CMK (cell line): ENCODE measurements around the gene HAPLN2.
A peak's percentile ranks its signal among the peaks of the same experiment; 100 is the strongest.

Experiments used
- DNase-seq: peaks from one replicate; pipeline ENCODE4 v3.0.0-alpha.2; 2010; ENCODE audit warnings: low read depth

HAPLN2 gene

DNA sequence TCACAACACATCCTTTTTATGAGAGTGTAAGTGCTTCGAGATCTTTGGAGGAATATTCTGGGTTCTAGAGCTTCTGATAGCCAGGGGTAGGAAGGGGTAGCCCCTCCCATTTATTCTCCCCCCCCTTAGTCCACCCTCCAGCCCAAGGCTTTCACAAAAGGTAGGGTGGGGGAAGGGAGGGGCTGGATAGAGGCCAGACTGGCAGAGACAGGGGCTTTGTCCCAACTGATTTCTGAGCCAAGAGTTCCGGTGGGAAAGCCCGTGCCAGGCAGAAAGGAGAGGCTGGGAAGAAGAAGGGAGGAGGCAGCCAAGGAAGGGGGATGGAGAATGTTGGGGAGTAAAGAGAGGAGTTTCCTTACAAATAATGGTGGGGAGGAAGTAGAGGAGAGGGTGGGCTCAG lies 25.8 kb downstream of the HAPLN2 start:
- no peak for DNase-seq

DNA sequence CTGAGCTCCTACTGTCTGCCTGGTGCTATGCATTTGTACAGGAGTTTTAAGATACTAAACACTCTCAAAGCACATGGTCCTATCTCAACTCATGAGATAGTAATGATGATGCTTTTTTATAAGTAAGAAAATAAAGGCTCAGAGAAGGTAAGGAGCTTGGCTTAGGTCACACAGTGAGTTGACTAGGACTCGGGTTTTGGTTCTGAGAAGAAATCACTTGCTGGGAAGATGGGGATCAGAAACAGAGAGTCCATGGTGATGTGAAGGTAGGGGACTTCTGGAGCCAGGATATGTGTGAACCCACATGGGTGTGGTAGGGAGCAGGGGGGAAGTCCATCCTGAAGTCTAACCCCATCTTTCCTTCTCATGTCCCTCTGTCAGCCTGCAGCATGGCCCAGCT lies 26.5 kb downstream of the HAPLN2 start:
- DNase-seq, result no peak

DNA sequence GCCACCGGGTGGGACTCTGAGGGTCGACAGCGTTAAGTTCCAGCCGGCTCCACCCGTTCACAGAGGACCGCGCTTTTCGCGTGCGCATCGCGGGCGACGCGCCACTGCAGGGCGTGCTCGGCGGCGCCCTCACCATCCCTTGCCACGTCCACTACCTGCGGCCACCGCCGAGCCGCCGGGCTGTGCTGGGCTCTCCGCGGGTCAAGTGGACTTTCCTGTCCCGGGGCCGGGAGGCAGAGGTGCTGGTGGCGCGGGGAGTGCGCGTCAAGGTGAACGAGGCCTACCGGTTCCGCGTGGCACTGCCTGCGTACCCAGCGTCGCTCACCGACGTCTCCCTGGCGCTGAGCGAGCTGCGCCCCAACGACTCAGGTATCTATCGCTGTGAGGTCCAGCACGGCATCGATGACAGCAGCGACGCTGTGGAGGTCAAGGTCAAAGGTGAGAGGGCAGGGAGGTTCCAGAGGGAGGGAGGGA lies 27.6 kb downstream of the HAPLN2 start:
- no peak for DNase-seq

DNA sequence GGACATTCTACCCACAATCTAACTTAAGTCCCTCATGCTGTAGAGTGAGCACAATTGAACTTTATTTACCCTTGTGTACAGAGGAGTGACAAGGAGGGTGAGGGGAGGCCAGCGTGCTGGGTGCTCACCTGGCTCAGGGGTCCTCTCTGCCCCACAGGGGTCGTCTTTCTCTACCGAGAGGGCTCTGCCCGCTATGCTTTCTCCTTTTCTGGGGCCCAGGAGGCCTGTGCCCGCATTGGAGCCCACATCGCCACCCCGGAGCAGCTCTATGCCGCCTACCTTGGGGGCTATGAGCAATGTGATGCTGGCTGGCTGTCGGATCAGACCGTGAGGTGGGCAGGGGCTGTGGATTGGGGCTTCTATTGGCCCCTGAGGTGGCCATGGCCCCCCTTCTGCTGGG lies 28.1 kb downstream of the HAPLN2 start:
- DNase-seq, result no peak

DNA sequence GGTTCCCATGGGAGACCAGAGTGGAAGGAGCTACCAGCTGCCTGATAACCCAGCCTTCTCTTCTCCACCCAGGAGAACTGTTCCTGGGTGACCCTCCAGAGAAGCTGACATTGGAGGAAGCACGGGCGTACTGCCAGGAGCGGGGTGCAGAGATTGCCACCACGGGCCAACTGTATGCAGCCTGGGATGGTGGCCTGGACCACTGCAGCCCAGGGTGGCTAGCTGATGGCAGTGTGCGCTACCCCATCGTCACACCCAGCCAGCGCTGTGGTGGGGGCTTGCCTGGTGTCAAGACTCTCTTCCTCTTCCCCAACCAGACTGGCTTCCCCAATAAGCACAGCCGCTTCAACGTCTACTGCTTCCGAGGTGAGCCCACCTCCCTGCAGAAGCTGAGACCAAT lies 29.3 kb downstream of the HAPLN2 start:
- DNase-seq, result no peak

DNA sequence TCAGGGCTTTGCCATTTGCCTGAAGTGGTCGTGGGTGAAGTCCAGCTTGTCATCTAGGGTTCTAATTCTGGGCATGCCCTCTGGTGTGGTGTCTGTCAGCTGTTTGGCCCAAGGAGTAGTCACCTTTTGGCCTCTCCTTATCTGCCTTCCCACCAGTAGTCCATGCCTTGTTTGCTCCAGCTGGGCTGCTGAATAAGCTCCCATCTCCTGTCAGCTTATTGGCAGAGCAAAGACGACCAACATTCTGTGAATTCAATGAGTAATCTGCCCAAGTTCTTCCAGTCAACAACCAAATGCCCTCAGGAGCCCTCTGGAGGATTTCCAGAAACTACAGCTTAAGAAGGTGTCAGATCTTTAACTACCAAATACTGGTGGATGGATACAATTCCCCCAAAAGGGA lies 29.7 kb downstream of the HAPLN2 start:
- no peak for DNase-seq

DNA sequence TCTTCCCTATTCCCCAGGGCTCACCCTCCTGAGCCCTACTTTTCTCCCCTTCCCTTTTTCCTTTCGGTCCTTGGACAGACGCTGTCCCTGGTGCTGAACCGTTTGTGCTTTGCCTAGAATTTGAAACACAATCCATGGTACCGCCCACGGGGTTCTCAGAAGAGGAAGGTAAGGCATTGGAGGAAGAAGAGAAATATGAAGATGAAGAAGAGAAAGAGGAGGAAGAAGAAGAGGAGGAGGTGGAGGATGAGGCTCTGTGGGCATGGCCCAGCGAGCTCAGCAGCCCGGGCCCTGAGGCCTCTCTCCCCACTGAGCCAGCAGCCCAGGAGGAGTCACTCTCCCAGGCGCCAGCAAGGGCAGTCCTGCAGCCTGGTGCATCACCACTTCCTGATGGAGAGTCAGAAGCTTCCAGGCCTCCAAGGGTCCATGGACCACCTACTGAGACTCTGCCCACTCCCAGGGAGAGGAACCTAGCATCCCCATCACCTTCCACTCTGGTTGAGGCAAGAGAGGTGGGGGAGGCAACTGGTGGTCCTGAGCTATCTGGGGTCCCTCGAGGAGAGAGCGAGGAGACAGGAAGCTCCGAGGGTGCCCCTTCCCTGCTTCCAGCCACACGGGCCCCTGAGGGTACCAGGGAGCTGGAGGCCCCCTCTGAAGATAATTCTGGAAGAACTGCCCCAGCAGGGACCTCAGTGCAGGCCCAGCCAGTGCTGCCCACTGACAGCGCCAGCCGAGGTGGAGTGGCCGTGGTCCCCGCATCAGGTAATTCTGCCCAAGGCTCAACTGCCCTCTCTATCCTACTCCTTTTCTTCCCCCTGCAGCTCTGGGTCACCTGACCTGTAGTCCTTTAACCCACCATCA lies 33.1 kb downstream of the HAPLN2 start:
- DNase-seq, result no peak

DNA sequence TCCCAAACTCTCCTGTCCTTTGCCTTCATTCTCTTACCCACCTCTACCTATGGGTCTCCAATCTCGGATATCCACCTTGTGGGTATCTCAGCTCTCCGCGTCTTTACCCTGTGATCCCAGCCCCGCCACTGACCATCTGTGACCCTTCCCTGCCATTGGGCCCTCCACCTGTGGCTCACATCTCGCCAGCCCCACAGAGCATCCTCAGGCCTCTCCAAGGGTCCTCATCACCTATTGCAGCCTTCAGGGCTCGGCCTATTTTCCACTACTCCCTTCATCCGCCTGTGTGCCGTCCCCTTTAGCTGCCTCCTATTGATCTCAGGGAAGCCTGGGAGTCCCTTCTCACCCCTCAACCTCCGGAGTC lies 33.8 kb downstream of the HAPLN2 start:
- DNase-seq, result no peak

DNA sequence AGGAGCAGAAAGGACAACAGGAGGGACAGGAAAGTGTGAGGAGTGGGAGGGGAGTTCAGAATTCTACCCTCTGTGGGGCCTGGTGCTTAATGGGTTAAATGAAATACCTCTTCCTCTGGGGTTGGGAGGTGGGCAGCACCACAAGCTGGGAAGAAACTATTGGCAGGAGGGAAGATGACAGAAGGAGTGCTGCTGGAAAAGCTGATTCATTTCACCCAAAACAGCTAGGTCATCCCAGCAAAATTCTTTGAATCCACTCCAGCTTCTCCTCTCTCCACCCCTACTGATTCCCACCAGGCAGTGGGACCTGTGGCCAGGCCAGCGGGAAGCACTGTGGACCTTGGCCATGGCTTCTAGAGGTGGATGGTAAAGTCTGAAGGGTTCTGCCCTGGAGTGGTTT lies 35.5 kb downstream of the HAPLN2 start:
- no peak for DNase-seq

DNA sequence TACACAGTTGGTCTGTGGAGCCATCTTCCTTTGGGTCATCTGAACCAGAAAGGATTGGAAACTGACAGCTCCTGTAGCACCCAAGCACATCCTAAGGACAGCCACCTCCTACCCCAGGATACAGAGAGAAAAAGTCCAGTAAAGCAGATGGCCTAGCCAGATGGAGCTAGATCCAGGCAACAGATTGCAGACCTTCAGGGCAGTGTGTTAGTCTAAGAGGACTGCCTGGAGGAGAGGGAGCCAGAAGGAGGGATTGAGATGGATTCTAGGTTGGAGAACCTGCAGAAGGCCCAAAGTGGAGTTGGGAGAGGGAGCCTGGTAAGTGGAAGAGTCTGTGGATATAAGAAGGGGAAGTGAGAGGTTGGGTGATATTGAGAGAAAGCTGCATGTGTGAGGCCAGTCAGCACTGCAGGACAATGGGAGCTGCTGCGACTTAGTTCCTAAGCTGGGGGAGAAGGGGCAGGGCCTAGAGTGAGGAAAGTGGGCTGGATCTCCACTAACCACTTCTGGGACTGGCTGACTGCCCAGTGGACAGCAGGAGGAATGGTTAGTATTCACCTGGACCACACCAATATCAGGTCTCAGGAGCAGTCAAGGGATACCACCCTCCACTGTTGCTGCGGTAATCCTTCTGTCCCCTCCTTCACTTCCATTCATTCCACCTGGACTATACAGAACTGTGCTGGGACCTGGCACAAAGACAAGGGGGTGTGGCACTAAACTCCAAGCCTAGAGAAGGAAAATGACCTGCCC lies 36.1 kb downstream of the HAPLN2 start:
- no peak for DNase-seq

DNA sequence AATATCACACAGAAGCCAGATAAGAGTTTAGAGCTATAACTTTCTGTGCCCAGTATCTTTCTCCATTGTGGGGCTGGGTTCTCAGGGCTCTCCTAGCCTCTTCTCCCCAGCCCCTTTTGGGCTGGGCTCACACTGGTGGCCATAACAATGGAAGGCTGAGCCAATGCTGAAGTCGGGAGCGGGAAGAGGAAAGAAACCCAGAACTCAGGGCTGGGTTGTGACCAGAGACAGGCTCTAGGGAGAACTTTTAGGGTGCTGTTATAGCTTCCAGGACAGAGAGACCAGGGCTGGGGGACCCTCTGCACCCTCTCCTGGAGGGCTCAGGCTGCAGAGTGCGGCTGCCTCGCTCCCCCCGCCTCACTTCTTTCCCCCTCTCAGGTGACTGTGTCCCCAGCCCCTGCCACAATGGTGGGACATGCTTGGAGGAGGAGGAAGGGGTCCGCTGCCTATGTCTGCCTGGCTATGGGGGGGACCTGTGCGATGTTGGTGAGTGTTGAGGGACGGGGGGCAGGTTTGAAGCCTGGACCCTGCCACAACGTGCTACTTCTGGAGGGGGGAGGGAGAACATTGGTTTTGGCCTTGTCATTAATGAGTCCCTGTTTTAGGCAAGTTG lies 36.8 kb downstream of the HAPLN2 start:
- DNase-seq, result no peak

DNA sequence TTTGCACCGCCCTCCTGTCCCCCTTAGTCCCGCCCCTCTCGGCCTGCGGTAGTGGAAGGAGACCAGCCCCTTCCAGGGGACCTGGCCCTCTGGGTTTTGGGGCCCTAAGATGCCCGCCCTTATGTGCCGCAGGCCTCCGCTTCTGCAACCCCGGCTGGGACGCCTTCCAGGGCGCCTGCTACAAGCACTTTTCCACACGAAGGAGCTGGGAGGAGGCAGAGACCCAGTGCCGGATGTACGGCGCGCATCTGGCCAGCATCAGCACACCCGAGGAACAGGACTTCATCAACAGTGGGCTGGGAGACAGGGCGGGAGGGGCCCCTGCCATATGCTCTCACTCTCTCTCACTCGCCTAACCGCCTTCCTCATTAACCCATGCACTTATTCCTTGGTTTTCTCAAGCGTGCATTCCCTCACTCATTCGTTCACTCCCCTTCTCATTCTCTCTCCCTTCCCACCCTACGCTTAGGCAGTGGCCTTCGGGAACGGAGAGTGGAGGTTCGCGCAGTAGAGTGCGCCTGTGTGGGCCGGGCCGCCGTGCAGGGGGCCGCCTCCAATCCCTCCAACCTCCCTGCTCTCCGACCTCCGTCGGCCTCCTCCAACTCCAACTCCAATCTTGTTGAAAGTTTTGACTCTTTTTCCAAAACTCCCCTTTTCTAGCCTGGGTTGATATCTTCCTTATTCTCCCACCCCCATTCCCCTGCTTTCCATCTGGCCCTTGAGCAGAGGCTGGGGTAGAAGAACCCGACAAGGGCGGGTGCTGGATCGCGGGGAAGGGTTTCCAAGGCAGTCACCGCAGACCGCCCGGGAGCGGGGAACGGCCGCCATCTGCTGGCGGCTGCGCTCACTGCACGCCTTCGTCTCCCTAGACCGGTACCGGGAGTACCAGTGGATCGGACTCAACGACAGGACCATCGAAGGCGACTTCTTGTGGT lies 37.9 kb downstream of the HAPLN2 start:
- DNase-seq, result peak; percentile 53

DNA sequence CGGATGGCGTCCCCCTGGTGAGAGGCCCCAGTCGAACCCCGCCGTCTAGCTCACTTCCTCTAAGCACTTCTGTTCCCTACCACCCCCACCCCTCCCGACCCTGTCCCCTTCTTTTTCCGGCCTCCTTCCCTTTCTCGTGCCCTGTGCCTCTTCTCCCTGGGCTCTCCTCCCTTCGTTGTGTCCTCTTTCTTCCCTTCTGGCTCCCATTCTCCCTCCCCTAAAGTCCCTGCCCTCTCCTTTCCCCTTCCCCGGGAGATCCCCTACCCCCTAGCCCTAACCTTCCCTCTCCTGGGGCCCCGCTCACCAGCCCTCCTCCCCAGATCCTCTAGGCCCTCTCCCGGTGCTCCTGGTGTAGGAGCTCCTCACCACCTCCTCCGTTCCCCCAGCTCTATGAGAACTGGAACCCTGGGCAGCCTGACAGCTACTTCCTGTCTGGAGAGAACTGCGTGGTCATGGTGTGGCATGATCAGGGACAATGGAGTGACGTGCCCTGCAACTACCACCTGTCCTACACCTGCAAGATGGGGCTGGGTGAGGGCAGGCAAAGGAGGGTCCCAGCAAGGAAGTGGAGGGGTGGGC lies 38.6 kb downstream of the HAPLN2 start:
- peak; percentile 24 for DNase-seq

DNA sequence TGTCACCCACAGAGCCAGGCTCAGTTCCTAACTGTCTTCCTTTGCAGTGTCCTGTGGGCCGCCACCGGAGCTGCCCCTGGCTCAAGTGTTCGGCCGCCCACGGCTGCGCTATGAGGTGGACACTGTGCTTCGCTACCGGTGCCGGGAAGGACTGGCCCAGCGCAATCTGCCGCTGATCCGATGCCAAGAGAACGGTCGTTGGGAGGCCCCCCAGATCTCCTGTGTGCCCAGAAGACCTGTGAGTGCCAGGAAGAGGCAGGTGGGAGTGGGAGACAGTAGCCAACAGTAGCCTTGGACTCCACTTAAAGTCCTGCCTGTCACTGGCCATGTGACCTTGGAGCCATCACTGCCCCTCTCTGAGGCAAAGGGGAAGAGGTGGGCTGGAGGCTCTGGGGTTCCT lies 39.3 kb downstream of the HAPLN2 start:
- peak; percentile 36 for DNase-seq

DNA sequence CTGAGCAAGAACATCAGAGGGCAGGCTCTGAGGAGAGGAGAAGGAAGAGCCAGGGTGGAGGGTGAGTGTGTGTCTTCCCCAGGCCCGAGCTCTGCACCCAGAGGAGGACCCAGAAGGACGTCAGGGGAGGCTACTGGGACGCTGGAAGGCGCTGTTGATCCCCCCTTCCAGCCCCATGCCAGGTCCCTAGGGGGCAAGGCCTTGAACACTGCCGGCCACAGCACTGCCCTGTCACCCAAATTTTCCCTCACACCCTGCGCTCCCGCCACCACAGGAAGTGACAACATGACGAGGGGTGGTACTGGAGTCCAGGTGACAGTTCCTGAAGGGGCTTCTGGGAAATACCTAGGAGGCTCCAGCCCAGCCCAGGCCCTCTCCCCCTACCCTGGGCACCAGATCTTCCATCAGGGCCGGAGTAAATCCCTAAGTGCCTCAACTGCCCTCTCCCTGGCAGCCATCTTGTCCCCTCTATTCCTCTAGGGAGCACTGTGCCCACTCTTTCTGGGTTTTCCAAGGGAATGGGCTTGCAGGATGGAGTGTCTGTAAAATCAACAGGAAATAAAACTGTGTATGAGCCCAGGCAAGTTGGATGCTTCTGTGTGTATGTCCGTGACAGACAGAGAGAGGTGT lies 39.8 kb downstream of the HAPLN2 start:
- DNase-seq, result no peak

DNA sequence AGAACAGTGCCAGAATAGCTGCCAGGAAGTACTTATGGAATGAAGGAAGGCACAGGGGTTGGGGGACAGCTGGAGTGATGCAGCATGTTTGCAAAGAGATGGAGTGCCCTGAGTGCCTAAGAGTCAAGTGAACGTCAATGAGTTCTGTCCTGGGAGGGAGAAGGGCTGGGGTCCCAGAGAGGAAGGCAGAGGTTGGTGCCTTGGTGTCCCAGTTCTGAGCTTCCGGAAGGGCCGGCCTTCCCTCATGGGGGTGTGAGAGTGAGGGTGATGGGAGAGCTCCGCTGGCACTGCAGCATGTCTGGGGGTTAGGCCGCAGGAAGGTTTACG lies 40.4 kb downstream of the HAPLN2 start:
- DNase-seq, result no peak

DNA sequence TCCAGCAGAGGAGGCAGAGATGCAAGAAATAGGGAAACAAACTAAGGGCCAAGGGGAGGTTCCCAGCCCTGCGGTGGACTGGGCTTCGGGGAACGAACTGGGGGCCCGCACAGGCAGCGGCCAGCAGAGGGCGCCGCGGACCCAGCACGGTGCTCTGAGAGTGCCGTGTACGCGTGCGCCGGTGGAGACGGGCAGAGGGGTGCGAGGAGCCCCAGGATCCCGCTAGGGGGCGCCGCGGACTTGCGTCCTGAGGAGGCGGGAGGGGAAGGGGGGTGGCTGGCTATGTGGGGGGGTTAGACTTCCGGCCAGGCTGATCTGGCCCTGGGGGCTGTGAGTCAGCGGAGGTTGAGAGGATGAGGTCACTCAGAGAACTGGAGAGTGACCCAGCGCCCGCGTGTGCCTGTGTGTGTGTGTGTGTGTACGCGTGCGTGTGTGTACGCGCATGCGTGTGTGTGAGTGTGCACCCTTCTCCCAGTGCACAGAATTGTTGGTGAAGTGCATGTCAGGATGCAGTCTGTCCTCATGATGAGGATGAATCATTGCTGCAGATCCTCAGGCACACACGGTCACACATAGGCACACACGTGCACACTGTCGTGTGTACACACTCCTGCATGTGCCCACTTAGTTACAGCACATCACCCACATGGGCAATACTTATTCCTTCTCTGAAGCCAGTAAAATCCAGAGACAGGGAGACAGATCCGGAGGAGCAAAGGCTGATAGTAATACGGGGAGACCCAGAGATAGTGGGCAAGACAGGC lies 41.0 kb downstream of the HAPLN2 start:
- DNase-seq, result peak; percentile 98

DNA sequence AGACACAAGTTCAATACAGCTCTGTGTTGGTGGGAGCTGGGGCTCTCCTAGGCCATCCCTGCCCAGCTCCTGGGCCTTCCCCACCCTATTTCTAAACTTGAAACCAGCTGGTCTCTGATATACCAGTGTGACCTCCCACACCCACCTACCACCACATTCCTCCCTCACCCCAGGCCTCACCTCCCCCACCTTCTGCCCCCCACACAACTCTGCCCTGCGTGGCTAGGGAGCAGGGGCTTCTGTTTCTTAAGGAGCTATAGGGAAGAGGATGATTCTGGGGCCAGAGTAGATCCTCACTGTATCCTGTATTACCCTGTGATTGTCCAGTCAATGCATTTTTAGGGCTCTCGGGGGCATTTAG lies 41.5 kb downstream of the HAPLN2 start:
- peak; percentile 45 for DNase-seq

DNA sequence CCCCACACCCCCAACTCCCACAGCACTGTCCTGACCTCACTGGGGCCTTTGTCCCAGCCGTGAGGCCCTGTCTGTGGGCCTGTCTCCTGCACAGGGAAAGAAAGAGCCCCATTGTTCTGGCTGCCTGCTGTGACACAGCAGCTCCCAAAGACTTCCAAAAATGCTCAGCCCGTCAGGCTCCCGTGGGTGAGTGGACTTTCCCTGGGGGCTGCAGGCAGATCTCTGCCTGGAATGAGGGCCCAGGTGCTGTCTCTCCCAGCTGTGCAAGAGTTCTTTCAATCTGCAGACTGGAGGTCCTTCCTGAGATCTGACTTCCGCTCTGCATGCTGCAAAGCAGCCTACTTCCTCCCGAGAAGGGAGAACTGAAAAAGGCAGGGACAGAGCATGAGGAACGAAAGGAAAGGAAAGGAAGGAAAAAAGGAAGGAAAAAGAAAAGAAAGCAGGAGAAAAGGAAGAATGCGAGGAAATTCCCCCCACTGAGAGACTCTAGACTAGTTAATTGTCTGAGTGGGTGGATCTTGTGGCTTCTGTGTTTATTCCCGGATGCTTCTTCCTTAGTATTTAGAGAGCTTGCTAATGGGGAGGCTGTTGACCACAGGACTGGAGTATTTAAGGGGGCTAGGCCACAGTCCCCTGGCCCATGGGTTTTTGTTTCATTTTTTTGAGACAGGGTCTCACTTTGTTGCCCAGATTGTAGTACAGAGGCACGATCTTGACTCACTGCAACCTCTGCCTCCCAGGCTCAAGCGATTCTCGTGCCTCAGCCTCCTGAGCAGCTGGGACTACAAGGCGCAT lies 43.0 kb downstream of the HAPLN2 start:
- peak; percentile 46 for DNase-seq

DNA sequence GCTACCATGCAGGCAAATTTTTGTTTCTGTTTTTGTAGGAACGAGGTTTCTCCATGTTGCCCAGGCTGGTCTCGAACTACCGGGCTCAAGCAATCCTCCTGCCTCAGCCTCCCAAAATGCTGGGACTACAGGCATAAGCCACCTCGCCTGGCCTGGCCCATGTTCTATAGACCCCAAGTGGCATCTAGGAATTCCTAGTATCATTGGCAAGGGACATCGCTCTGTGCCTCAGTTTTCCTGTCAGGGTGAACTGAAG lies 43.5 kb downstream of the HAPLN2 start:
- no peak for DNase-seq
